Measurements from ENCODE around the gene KCNV2. TPM values are rescaled to one million over a fixed set of nuclear protein-coding genes. Genes with fewer than 3 reads are reported as not detected.

Gene KCNV2
- total RNA-seq: 134 TPM

DNA sequence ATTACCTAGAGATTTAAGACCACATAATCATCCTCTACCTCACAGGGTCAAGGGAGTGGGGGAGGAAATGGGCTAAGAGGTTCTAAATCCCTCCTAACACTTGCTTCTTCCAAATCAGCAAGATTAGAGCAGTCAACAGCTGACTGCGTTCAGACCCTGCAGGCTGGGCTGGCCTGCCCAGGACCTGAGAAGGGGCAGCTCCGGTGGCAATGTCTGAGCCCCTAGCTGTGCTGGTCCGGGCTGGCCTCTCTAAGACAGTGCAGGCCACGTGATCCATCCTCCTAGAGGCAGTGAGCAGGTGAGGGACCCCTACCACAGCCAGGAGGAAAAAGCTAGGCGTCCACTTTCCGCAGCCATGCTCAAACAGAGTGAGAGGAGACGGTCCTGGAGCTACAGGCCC, at the start of gene KCNV2:
KCNV2 (plus strand) TSS at position 126 of the 400 bp plus-strand sequence; CDS start at position 356, 230 bp downstream.

Other genes starting within 250 kb of the KCNV2 start
- 56.7 TPM for gene VLDLR, start 95.7 kb upstream of the KCNV2 start, total RNA-seq
- gene PUM3, start 126.6 kb downstream of the KCNV2 start, total RNA-seq: 39.7 TPM